Globus pallidus (tissue), 1 donor: ENCODE results near the gene CSNK1D.

Experiments used
- DNase-seq: peaks from one replicate; pipeline ENCODE4 v3.0.0-alpha.2; 2015; ENCODE audit warnings: low spot score

Gene CSNK1D

GRCh38 chr17:82252511-82253178, 20.9 kb downstream of the CSNK1D start:
- DNase-seq: no peak

- DNase-seq: no peak
Observed at GRCh38 chr17:82250868-82251500, 22.5 kb downstream of the CSNK1D start.

DNA sequence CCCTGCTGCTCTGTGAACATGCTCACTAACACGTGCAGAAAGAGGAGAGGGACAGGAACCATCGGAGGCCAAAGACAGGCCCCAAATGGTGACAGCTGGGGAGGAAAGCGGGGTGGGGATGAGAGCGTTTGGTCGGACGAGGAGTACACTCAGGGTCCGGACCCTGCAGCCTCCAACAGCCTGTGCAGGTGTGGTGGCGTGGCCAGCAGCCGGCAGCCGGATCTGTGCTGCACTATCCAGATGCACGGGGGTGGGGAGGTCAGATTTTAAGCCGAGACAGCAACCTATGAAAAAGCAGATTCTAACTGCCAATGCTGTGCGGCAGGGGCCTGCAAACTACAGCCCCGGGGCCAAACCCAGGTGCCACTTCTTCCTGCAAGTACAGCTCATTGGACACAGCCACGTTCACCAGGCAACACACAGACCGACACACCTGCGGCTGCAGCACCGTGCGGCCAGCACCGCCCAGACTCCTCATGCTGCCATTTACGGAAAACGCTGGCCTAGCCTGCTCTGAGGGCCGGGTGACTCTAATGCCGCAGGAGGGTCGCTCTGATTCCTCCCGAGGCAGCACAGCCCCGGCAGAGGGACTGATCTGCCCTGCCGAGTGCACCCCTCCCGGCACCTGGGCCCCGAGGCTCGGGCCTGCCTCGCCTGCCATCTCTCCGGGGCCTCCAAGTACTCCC, 23.5 kb downstream of the CSNK1D start:
- no peak for DNase-seq

GRCh38 chr17:82248815-82249674, 24.5 kb downstream of the CSNK1D start:
- no peak for DNase-seq

- DNase-seq: no peak
Observed at GRCh38 chr17:82247856-82248671, 25.4 kb downstream of the CSNK1D start.

GRCh38 chr17:82247182-82247823, 26.2 kb downstream of the CSNK1D start:
- no peak for DNase-seq

- no peak for DNase-seq
Observed at GRCh38 chr17:82246365-82247181, 26.9 kb downstream of the CSNK1D start.

GRCh38 chr17:82246040-82246364, 27.5 kb downstream of the CSNK1D start:
- DNase-seq: no peak

- DNase-seq: no peak
Observed at GRCh38 chr17:82245134-82246039, 28.1 kb downstream of the CSNK1D start.

DNA sequence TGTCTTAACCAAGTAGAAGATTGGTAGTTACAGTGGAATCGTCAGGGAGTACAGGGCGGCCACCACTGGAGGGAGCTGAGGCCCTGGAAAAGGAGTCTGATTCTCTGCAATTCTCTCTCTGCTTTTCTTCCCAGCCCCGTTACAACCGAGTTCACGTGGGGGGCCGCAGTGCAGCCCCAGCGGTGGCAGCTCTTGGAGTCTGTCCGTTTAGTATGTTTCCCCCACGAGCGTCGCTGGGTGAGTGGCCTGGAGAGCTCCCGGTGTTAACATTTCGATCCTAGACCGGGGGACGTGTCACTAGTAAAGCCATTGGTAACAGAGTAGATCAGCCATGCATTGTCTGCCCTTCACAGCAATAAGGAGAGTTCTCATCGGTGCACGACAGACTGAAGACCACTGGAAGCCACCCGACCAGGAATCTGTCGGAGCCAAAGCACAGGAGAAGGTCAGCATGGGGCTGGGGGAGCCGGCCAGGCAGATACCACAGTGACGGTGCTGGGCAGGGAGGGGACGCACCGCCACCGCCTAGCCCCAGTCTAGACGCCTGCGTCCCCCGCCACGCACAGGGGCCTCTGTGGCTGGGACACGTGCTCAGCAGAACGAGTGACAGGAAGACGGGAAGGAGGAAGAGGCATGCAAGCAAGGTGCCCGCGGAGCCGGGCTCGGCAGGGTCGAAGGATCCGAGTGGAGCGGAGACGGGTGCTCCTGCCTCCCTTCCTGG, 28.9 kb downstream of the CSNK1D start:
- DNase-seq: no peak

DNA sequence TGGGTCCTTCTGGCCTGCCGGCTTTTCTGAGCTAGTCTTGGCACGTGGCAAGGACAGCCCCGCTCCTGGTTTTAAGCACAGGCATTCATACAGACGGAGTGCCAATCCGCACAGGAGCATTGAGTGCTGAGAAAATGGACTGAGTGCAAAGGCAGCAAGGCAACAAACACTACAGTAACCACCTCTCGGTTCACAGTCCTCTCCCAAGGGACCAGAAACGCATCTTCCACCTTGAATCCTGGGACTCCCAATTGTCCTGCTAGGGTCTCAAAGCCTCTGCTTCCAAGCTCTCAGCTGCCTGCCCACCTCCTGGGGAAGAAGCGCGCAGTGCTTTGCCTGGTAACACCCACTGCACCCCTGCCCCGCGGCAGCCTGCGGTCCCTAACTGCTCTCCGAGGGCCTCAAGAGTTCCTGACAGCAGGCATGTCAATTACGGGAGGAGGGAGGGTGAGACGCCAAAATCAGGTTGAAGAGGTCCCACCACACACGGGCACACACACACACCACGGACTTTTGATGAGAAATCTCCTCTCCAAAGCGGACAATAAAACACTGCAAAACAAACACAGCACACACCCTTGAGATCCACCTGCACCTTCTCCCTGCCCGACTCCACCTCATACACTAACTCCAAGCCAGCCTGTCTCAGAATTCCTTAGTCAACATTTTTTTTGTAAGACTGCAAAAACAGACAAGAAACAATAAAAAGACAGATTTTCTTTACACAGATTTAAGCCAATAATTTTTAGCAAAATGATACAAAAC, 29.7 kb downstream of the CSNK1D start:
- no peak for DNase-seq

DNA sequence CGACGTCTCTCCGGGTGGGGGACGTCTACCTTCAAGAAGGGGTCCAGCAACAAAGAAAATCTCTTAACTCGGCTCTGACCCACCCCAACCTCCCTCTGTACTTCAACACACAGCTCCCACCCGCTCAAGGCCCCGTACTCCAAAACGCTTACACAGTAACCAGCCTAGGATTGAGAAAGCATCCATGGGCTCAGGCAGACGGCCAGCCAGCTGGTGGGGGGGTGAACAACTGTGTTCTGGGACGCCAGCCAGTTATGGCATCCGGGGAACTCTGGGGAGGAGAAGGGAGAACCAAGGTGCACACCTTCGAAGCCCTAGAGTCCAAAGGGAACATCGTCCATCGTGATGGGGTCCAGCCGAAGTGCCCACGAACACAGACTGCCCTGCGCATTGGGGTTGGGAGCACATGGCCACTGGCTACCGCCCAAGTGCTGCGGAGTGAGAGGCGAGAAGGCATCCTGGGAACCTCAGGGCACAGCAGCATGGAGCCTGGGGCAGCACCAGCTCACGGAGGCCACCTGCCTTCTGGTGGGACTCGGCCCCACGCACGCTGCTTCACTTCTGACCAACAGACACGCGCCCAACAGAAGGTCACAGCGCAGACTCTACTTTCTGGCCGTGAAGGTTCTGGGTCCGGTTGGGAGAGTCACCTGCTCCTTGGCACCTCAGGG, 30.4 kb downstream of the CSNK1D start:
- DNase-seq: peak; percentile 78

DNA sequence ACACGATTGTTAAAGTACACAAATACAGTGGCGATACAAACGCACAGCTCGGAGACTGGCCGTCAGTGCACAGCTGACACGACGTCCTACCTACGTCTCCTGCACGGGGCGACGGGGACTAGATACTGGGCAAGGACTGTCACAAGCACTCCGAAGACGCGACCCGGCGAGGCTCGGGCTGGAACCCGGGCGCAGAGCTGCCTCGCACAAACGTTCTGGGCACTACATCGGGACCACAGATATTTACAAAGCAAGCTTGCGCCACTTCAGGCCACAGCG, 30.9 kb downstream of the CSNK1D start:
- DNase-seq: no peak

GRCh38 chr17:82241926-82242697, 31.4 kb downstream of the CSNK1D start:
- DNase-seq: no peak

GRCh38 chr17:82241183-82241925, 32.1 kb downstream of the CSNK1D start:
- DNase-seq: peak; percentile 66
